ENCODE results near the gene ZNHIT6.

- TF ChIP-seq POLR2A (IDR thresholded peaks at IDR 0.05) (no peak), CTCF (IDR thresholded peaks at IDR 0.05) (no peak)
Measured at GRCh38 chr1:85629532-85629920, 78.7 kb downstream of the ZNHIT6 start.

All from uterus (tissue), 2 donors.